ENCODE measurements around the gene B3GNT8.
A peak's percentile ranks its signal among the peaks of the same experiment; 100 is the strongest.

The B3GNT8 gene

DNA sequence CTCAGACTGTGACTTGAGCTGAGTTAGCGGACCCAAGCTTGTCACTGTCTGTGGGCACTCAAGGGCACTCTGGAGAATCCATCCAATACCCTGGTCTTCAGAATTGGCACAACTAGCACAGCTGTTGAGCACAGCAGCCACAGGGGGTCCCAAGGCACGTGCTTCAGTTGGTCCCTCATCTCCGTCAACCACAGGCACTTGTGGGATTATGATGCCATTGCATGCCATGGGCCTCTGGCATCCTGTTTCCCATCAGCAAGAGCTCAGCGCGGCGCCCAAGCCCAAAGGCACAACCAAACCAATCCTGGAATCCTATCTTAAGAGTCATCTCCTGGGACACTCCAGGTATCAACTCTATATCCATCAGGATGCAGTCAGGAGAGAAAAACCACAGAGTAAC lies 3.7 kb upstream of the B3GNT8 start:
- H3K4me3 Mint-ChIP-seq = no peak overlapping the region
- no peaks in the 10 kb centered on the region for H3K9me3 Mint-ChIP-seq
- CTCF ChIA-PET = interaction anchor here (0.7 to 1.7 kb wide), 7 partner anchors 8 to 165 kb away, joined by 3 to 4 read pairs (median 3); partner anchors contain the start of gene DMAC2
- H3K27ac Mint-ChIP-seq = no peak overlapping the region
- H3K27me3 Mint-ChIP-seq = no peaks in the 10 kb centered on the region
- peaks cover 30% of the 10 kb centered on the region for H3K4me1 Mint-ChIP-seq
- DNase-seq = no peak
- peaks cover 22% of the 10 kb centered on the region for H3K36me3 Mint-ChIP-seq

DNA sequence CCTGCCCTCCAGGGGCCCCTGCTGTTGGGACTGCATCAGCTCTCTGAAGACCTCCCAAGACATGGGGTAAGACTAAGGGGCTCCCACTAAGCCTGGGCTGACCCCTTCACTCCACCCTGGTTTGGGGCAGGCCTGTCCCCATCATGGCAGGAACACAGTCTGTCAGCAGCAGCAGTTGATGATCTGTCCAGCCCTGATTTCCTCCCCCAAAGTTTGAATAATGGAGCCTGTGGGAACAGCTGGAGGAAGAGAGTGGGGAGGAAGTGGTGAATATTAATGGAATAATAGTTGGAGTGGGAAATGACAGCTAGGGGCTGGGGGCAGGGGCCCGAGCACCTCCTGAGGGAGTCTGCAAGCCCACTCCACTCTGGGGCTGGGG lies 1.3 kb upstream of the B3GNT8 start:
- Mint-ChIP-seq H3K27ac (peak overlapping the region; percentile 64), H3K4me1 (peaks cover 30% of the 10 kb centered on the region), H3K27me3 (no peaks in the 10 kb centered on the region), H3K9me3 (no peaks in the 10 kb centered on the region), H3K4me3 (peak overlapping the region; percentile 81), H3K36me3 (peaks cover 22% of the 10 kb centered on the region)
- no peak for DNase-seq
- CTCF ChIA-PET = interaction anchor here (0.8 to 2.3 kb wide), 3 partner anchors 10 to 225 kb away, joined by 3 to 10 read pairs (median 4); partner anchors contain the start of gene DMAC2

DNA sequence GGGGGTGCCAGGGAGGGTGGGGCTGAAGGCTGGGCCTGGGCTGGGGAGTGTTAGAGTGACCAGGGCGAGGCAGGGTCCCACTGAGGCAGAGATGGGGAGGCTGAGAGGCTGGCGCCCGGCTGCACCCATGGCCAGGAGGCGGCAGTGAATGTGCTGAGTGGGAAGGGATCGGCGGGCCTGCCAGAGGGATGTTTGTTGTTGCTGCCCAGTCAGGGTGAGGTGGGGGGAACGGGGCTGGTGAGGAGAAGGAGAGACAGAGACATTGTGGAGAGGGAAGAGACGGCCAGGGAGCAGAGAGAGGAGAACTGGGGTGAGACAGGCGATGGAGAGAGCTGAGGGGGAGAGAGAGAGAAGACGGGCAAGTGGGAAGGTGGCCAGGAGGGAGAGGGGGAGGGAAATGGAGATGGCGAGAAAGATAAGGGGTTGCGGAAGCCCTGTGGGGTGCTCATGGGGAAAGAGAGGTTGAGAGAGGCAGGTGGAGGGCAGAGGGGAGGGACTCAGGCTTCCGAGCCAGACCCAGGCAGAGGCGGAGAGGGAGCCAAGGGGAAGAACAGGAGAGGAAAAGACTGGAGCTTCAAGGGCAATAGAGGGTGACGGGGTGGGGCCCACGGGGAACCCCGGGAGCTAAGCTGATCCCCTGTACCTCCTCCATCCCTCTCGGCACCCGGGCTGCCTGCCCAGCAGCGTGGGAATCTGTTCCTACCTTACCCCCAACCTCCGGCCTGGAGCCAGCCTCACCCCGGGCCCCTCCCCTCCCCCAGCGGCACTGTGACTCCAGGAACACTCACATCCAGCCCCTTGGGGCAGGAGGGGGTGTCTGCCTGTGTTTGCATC lies 690 bp upstream of the B3GNT8 start:
- DNase-seq = peak; percentile 47
- no peaks in the 10 kb centered on the region for H3K9me3 Mint-ChIP-seq
- H3K4me1 Mint-ChIP-seq = peaks cover 30% of the 10 kb centered on the region
- H3K36me3 Mint-ChIP-seq = peaks cover 18% of the 10 kb centered on the region
- H3K27ac Mint-ChIP-seq = peak overlapping the region; percentile 78
- H3K27me3 Mint-ChIP-seq = no peaks in the 10 kb centered on the region
- CTCF ChIA-PET = interaction anchor here (0.8 to 2.3 kb wide), 3 partner anchors 11 to 32 kb away, joined by 3 to 10 read pairs (median 5); partner anchors contain the start of gene DMAC2
- peak overlapping the region; percentile 81 for H3K4me3 Mint-ChIP-seq

DNA sequence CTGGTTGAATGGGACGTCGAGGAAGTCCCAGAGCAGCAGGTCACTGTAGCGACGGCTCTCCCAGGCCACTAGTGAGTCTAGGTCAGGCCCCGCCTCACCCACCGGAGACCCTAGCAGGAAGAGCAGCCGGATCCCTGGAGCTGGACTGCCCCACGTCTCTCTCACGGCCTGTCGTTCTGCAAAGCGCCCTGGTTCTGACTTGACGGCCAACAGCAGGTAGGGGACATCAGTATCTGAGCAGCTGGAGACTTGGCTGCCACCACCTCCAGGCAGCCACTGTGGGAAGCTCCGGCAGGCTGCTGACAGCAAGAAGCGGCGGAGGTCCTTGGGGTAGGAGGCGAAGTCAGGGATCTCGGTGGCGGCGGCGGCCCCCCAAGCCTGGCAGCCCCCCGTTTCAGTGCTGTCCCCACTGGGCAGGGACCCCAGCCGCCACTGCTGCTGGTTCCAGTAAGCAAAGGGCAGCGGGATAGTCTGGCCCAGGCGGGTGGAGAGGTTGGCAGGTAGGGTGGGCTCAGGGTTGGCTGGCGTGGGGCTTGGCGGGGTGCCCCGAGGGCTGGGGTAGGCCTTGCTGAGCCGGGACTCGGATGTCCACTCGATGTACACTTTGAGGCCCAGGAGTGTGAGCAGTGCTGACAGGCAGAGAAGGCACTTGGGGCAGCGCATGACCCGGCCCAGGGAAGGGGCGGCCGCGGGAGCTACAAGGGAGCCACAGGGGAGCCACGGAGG lies 895 bp downstream of the B3GNT8 start:
- H3K4me3 Mint-ChIP-seq = no peak overlapping the region
- H3K9me3 Mint-ChIP-seq = no peaks in the 10 kb centered on the region
- peaks cover 27% of the 10 kb centered on the region for H3K4me1 Mint-ChIP-seq
- no peak for DNase-seq
- H3K27me3 Mint-ChIP-seq = no peaks in the 10 kb centered on the region
- peak overlapping the region; percentile 52 for H3K27ac Mint-ChIP-seq
- H3K36me3 Mint-ChIP-seq = peaks cover 12% of the 10 kb centered on the region
- CTCF ChIA-PET = interaction anchor here (1.7 kb wide), 1 partner anchor 23 kb away, joined by 5 read pairs; no protein-coding TSS in a partner anchor

DNA sequence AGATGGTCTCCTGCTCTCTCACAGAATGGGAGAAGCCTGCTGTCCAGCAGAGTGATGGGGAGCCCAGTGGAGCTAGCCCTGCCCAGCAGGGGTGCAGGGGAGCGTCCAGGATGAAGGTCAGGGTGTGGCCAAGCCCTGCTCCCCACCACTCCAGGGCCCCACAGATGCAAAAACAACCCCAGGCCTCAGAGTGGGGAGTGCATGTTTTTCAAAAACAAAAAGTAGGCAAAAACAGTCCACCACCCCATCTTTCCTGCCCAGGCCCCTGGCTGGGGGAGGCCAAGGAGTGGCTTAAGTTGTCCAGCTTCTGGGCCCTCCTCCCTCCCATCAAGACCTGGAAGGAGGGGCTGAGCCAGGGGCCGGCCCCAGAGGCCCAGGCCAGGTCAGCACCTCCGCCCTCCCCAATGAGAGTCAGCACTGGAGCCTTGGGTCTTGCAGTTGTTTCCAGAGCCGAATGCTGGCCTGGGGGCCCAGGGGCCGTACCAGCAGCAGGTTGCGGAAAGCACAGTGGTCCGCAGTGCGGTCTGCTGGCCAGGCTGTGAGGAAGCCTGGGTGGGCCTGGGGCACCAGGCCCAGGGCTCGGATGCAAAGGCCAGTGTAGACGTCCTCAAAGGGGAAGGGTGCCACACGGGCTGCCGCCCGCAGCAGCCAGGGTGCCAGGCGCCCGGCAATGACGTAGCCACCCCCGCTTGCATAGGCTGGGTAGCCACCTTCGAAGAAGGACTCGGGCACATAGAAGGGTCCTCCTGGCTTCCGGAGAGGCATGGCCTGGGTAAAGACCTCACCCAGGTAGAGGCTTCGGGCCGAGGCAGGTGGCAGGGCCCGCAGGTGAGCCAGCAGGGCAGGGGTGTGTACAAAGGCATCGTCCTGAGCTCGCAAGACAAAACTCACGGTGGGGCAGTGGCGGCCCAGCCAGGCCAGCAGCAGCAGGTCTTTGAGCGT lies 1.7 kb downstream of the B3GNT8 start:
- Mint-ChIP-seq H3K36me3 (peaks cover 11% of the 10 kb centered on the region), H3K4me3 (no peak overlapping the region), H3K27me3 (no peaks in the 10 kb centered on the region), H3K4me1 (peaks cover 27% of the 10 kb centered on the region), H3K9me3 (no peaks in the 10 kb centered on the region), H3K27ac (peak overlapping the region; percentile 52)
- DNase-seq = no peak
- CTCF ChIA-PET = no interaction called here

DNA sequence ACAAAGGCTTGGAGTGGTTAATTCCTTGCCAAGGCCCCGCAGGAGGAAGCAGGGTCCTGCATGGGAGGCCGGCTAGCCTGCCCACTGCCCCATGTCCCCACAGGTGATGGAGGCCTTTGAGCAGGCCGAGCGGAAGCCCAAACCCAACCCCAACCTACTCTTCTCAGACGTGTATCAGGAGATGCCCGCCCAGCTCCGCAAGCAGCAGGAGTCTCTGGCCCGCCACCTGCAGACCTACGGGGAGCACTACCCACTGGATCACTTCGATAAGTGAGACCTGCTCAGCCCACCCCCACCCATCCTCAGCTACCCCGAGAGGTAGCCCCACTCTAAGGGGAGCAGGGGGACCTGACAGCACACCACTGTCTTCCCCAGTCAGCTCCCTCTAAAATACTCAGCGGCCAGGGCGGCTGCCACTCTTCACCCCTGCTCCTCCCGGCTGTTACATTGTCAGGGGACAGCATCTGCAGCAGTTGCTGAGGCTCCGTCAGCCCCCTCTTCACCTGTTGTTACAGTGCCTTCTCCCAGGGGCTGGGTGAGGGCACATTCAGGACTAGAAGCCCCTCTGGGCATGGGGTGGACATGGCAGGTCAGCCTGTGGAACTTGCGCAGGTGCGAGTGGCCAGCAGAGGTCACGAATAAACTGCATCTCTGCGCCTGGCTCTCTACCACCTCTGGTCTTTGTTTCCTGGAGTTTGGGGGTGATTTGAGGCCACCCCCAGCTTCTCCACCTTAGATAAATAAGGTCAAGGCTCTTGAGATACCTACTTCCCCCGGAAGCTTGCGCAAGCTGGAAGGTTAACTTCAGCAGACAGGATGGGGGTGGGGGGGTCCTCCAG lies 2.6 kb downstream of the B3GNT8 start:
- no peak overlapping the region for H3K4me3 Mint-ChIP-seq
- CTCF ChIA-PET = no interaction called here
- no peak overlapping the region for H3K27ac Mint-ChIP-seq
- no peak for DNase-seq
- no peaks in the 10 kb centered on the region for H3K9me3 Mint-ChIP-seq
- H3K36me3 Mint-ChIP-seq = peaks cover 11% of the 10 kb centered on the region
- peaks cover 27% of the 10 kb centered on the region for H3K4me1 Mint-ChIP-seq
- no peaks in the 10 kb centered on the region for H3K27me3 Mint-ChIP-seq

DNA sequence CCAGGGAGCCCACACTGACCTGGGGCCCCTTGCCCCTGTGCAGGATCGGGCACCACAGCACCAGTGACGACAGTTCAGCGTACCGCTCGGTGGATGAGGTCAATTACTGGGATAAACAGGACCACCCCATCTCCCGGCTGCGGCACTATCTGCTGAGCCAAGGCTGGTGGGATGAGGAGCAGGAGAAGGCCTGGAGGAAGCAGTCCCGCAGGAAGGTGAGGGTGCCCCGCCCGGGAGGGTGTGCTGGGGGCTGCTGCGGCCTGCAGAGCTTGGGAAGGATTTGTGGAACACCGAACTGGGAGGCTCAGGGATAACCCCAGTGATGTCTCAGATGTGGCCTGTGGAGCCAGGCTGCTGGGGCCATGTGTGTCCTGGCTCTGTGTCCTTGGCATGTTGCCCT lies 4.2 kb downstream of the B3GNT8 start:
- H3K4me1 Mint-ChIP-seq = peaks cover 13% of the 10 kb centered on the region
- no peak overlapping the region for H3K4me3 Mint-ChIP-seq
- H3K27ac Mint-ChIP-seq = no peak overlapping the region
- no peak for DNase-seq
- CTCF ChIA-PET = no interaction called here
- no peaks in the 10 kb centered on the region for H3K27me3 Mint-ChIP-seq
- peaks cover 14% of the 10 kb centered on the region for H3K36me3 Mint-ChIP-seq
- H3K9me3 Mint-ChIP-seq = no peaks in the 10 kb centered on the region

DNA sequence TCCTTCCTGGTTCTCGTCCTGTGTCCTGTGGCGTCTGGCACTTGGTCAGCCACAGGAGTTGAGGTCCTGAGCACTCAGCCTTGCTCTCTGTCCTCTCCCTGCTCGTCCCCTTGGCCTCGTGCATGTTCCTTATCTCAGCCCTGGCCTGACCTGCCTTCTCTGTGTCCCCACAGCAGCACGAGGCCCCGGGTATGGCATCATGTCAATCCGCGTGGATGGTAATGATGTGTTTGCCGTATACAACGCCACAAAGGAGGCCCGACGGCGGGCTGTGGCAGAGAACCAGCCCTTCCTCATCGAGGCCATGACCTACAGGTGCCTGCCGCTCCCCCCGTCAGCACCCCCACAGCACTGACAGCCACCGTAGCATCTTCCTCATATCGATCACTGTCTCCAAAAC lies 4.7 kb downstream of the B3GNT8 start:
- H3K27me3 Mint-ChIP-seq = no peaks in the 10 kb centered on the region
- H3K4me3 Mint-ChIP-seq = no peak overlapping the region
- no peak for DNase-seq
- H3K4me1 Mint-ChIP-seq = peaks cover 8% of the 10 kb centered on the region
- peaks cover 14% of the 10 kb centered on the region for H3K36me3 Mint-ChIP-seq
- H3K9me3 Mint-ChIP-seq = no peaks in the 10 kb centered on the region
- no peak overlapping the region for H3K27ac Mint-ChIP-seq
- CTCF ChIA-PET = no interaction called here

DNA sequence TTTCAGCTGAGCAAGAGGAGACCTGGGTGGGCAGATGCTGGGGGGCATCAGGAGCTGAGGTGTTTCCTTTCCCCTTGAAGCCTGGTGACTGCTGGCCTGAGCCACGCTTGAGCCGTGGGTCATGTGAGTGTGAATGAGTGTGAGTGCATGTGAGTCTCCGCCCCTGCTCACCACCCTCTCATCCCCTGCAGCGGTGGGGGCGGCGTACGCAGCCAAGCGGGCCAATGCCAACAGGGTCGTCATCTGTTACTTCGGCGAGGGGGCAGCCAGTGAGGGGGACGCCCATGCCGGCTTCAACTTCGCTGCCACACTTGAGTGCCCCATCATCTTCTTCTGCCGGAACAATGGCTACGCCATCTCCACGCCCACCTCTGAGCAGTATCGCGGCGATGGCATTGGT lies 5.2 kb downstream of the B3GNT8 start:
- Mint-ChIP-seq H3K4me1 (peaks cover 5% of the 10 kb centered on the region), H3K9me3 (no peaks in the 10 kb centered on the region), H3K27me3 (no peaks in the 10 kb centered on the region), H3K4me3 (no peak overlapping the region), H3K36me3 (peaks cover 17% of the 10 kb centered on the region), H3K27ac (no peak overlapping the region)
- DNase-seq = no peak
- CTCF ChIA-PET = no interaction called here

DNA sequence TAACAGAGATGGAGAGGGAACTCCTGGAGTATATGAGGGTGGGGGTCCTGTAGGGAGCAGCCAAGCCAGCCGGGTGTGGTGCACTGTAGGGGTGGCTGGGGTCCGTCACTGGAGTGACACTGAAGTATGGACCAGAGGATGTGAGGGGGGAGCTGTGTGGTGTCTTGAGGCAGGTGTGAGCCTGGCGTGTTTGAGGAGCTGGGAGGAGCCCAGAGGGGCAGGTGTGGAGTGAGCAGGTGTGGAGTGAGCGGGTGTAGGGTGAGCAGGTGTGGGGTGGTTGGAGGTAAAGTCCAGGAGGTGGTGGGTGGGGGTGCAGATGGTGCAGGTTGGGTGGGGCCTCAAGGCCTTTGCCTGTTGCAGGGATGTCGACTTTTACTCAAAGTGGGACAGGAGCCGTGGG lies 5.9 kb downstream of the B3GNT8 start:
- CTCF ChIA-PET = no interaction called here
- peaks cover 18% of the 10 kb centered on the region for H3K36me3 Mint-ChIP-seq
- H3K9me3 Mint-ChIP-seq = no peaks in the 10 kb centered on the region
- H3K27ac Mint-ChIP-seq = peak overlapping the region; percentile 30
- no peaks in the 10 kb centered on the region for H3K27me3 Mint-ChIP-seq
- no peak for DNase-seq
- peaks cover 2% of the 10 kb centered on the region for H3K4me1 Mint-ChIP-seq
- no peak overlapping the region for H3K4me3 Mint-ChIP-seq

DNA sequence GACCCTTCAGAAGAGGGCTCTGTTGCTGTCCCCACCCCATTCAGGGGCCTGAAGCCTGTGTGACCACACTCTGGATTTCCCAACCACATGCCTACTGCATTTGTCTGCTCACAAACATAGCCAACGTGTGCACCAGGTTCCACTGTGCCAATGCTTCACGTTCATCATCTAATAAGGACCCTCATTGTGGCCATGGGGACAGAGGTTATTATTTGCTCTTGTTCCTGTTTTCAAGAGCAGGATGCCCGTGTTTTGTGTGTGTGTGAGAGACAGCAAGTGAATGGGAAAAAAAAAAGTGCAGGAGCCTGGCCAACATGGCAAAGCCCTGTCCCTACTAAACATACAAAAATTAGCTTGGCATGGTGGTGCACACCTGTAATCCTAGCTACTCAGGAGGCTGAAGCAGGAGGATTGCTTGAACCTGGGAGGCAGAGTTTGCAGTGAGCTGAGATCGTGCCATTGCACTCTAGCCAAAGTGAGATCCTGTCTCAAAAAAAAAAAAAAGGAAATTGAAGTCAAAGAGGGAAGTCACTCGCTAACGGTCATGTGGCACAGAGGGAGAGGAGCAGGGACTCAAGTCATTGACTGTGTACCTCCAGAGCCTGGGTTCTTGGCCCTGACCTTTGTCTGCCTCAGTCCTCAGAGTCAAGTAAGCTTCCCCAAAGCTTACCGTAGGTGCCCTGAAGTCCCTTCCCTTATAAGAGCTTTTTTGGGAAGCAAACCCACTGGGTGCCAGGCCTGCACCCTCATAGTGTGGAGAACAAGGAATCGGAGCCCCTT lies 6.9 kb downstream of the B3GNT8 start:
- Mint-ChIP-seq H3K4me3 (no peak overlapping the region), H3K27me3 (no peaks in the 10 kb centered on the region), H3K4me1 (no peaks in the 10 kb centered on the region), H3K36me3 (peaks cover 19% of the 10 kb centered on the region), H3K27ac (no peak overlapping the region), H3K9me3 (no peaks in the 10 kb centered on the region)
- CTCF ChIA-PET = no interaction called here
- DNase-seq = no peak

DNA sequence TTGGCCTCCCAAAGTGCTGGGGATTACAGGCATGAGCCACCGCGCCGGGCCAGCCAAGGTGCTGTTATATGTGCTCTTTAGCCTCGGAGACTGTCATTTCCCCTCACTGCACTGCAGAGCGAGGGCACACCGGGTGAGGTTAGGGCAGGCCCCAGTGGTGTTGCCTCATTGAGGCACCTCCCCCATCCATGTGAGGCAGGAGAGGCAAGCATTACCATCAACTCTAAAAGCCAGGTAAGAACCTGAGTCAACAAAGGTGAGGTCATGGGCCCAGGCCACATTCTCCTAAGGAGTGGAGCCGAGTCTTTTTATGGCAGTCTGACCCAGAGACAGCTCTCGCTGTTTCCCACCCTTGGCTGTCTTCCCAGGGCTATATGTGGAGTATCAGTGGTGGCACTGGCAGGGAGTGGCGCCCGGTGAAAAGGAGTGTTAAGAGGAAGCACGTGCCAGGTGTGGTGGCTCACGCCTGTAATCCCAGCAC lies 10.9 kb downstream of the B3GNT8 start:
- no peaks in the 10 kb centered on the region for H3K9me3 Mint-ChIP-seq
- no peak overlapping the region for H3K27ac Mint-ChIP-seq
- CTCF ChIA-PET = no interaction called here
- no peaks in the 10 kb centered on the region for H3K4me1 Mint-ChIP-seq
- no peaks in the 10 kb centered on the region for H3K27me3 Mint-ChIP-seq
- DNase-seq = no peak
- H3K36me3 Mint-ChIP-seq = peaks cover 28% of the 10 kb centered on the region
- no peak overlapping the region for H3K4me3 Mint-ChIP-seq

DNA sequence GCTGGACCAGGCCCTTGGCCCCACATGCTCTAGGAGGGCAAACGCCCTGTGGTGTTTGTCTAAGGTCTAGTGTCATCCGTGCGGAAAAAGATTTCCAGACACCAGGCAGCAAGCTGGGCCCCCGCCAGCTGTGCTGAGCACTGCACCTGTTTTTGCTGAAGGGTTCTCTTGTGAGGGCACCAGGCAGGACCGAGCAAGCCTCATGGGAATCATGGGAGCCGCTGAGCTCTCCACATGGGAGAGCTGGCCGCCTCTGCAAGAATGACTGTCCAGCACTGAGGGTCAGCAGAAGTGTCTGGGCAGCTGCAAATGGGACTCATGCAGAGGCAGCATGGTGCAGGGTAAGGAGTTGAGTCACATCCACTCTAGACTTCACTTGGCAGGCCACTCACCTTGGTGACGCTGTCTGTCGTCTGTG lies 12.0 kb downstream of the B3GNT8 start:
- no peak overlapping the region for H3K27ac Mint-ChIP-seq
- H3K36me3 Mint-ChIP-seq = peaks cover 27% of the 10 kb centered on the region
- no peaks in the 10 kb centered on the region for H3K27me3 Mint-ChIP-seq
- H3K4me3 Mint-ChIP-seq = no peak overlapping the region
- no peaks in the 10 kb centered on the region for H3K9me3 Mint-ChIP-seq
- CTCF ChIA-PET = interaction anchor here (0.6 kb wide), 1 partner anchor 9 kb away, joined by 5 read pairs; no protein-coding TSS in a partner anchor
- H3K4me1 Mint-ChIP-seq = peaks cover 1% of the 10 kb centered on the region
- DNase-seq = no peak

All from activated naive CD4-positive, alpha-beta T cell treated with anti-CD3 and anti-CD28 coated beads, Interleukin-2, amount 10 ng/mL, durations not matched to agents 7 days and 5 days (primary cell).